ENCODE results near the gene PRKCE. TPM values are rescaled to one million over a fixed set of nuclear protein-coding genes. Genes with fewer than 3 reads are reported as not detected.

Gene PRKCE
- total RNA-seq, 3 donors from 2014 or later (not counting 1 experiment from before 2014, with no cell fraction given): 35.2 to 42.1 (median 38.6) TPM

DNA sequence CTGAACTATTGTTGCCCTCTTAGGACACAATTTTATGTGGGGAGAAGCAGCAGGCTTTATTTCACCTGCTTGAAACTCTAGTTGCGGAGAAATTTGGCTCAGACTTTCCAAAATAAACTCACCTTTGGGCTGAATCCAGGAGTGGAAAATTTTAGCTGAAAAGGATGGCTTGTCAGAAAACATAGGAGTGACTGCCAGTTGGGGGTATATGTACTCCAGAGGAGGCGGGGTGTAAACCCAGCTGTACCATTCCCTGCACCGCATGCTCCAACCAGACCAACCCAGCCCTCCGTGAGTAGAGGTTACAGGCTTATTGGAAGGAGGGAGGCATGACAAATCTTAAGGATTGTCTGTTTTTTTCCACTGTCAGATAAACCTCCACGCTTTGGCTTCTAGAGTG is 53.8 kb downstream of the PRKCE start:
- Histone ChIP-seq H3K4me3 (ENCODE audit: low read length) (no peak overlapping the region), H3K4me1 (ENCODE audit: control insufficient read depth, insufficient read depth, low read length) (peaks cover 6% of the 10 kb centered on the region), H3K36me3 (ENCODE audit: control insufficient read depth, insufficient read depth, low read length) (no peaks in the 10 kb centered on the region), H3K9me3 (ENCODE audit: control insufficient read depth, insufficient read depth, low read length) (no peaks in the 10 kb centered on the region), H3K27me3 (ENCODE audit: control insufficient read depth, insufficient read depth, low read length) (no peaks in the 10 kb centered on the region), H3K27ac (ENCODE audit: low read length) (no peak overlapping the region)
- DNase-seq (no peak), ATAC-seq (no peak)
- TF ChIP-seq, protein P1, sequence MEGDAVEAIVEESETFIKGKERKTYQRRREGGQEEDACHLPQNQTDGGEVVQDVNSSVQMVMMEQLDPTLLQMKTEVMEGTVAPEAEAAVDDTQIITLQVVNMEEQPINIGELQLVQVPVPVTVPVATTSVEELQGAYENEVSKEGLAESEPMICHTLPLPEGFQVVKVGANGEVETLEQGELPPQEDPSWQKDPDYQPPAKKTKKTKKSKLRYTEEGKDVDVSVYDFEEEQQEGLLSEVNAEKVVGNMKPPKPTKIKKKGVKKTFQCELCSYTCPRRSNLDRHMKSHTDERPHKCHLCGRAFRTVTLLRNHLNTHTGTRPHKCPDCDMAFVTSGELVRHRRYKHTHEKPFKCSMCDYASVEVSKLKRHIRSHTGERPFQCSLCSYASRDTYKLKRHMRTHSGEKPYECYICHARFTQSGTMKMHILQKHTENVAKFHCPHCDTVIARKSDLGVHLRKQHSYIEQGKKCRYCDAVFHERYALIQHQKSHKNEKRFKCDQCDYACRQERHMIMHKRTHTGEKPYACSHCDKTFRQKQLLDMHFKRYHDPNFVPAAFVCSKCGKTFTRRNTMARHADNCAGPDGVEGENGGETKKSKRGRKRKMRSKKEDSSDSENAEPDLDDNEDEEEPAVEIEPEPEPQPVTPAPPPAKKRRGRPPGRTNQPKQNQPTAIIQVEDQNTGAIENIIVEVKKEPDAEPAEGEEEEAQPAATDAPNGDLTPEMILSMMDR (IDR thresholded peaks at IDR 0.05): no peak
- H3K27ac Mint-ChIP-seq: no peak overlapping the region
- H3K4me1 Mint-ChIP-seq: peaks cover 7 to 12% of the 10 kb centered on the region in 2 donors
- intact Hi-C loops (cut with micrococcal nuclease): no loop called here
- WGBS (ENCODE audit: insufficient coverage): 100% methylated on average over 2 of the region's 5 CpGs
- no peaks in the 10 kb centered on the region for H3K9me3 Mint-ChIP-seq
- no peak overlapping the region for H3K4me3 Mint-ChIP-seq
- H3K27me3 Mint-ChIP-seq (ENCODE audit: low read depth in 2 of 2): no peaks in the 10 kb centered on the region
- H3K36me3 Mint-ChIP-seq: no peaks in the 10 kb centered on the region

- no peaks in the 10 kb centered on the region for H3K9me3 Mint-ChIP-seq
- no peaks in the 10 kb centered on the region for H3K36me3 ChIP-seq (ENCODE audit: control insufficient read depth, insufficient read depth, low read length)
- H3K27ac ChIP-seq (ENCODE audit: low read length): no peak overlapping the region
- H3K27me3 ChIP-seq (ENCODE audit: control insufficient read depth, insufficient read depth, low read length): no peaks in the 10 kb centered on the region
- no peaks in the 10 kb centered on the region for H3K4me1 ChIP-seq (ENCODE audit: control insufficient read depth, insufficient read depth, low read length)
- ATAC-seq (no peak), DNase-seq (no peak)
- no peak overlapping the region for H3K27ac Mint-ChIP-seq
- H3K4me1 Mint-ChIP-seq: peaks cover 0 to 6% of the 10 kb centered on the region in 2 donors
- TF ChIP-seq, protein P1 (IDR thresholded peaks at IDR 0.05): no peak
- H3K9me3 ChIP-seq (ENCODE audit: control insufficient read depth, insufficient read depth, low read length): no peaks in the 10 kb centered on the region
- H3K4me3 ChIP-seq (ENCODE audit: low read length): no peak overlapping the region
- intact Hi-C loops (cut with micrococcal nuclease): no loop called here
- no peaks in the 10 kb centered on the region for H3K27me3 Mint-ChIP-seq (ENCODE audit: low read depth in 2 of 2)
- no peak overlapping the region for H3K4me3 Mint-ChIP-seq
- H3K36me3 Mint-ChIP-seq: no peaks in the 10 kb centered on the region
Observed at GRCh38 chr2:45706033-45706432, 54.6 kb downstream of the PRKCE start.

DNA sequence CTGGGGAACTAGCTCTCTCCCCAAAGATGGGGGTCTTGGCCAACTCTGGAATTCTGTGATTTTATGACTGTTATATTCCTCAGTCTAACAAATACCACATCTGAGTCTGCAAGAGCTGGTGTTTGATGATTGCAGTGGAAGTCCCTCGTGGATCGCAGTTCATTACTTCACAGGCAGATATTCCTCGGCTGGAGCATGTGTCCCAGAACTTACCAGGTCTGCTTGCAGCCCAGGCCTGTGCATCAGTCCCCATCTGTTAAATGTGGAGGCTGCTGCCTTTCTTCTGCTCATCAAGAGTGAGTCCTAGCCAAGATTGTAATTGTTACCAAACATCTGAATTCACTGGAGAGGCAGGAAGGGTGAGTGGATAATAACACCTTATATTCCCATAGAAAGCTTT is 55.5 kb downstream of the PRKCE start:
- H3K27ac Mint-ChIP-seq: no peak overlapping the region
- no peaks in the 10 kb centered on the region for H3K27me3 ChIP-seq (ENCODE audit: control insufficient read depth, insufficient read depth, low read length)
- H3K4me1 Mint-ChIP-seq: peaks cover 0 to 6% of the 10 kb centered on the region in 2 donors
- no peaks in the 10 kb centered on the region for H3K9me3 Mint-ChIP-seq
- H3K4me1 ChIP-seq (ENCODE audit: control insufficient read depth, insufficient read depth, low read length): no peaks in the 10 kb centered on the region
- TF ChIP-seq, protein P1 (IDR thresholded peaks at IDR 0.05): no peak
- H3K36me3 ChIP-seq (ENCODE audit: control insufficient read depth, insufficient read depth, low read length): no peaks in the 10 kb centered on the region
- DNase-seq: no peak
- no peaks in the 10 kb centered on the region for H3K27me3 Mint-ChIP-seq (ENCODE audit: low read depth in 2 of 2)
- intact Hi-C loops (cut with micrococcal nuclease): no loop called here
- no peak overlapping the region for H3K4me3 Mint-ChIP-seq
- 93% methylated on average over 3 of the region's 3 CpGs for WGBS (ENCODE audit: insufficient coverage)
- H3K4me3 ChIP-seq (ENCODE audit: low read length): no peak overlapping the region
- H3K36me3 Mint-ChIP-seq: no peaks in the 10 kb centered on the region
- H3K27ac ChIP-seq (ENCODE audit: low read length): no peak overlapping the region
- ATAC-seq: no peak
- no peaks in the 10 kb centered on the region for H3K9me3 ChIP-seq (ENCODE audit: control insufficient read depth, insufficient read depth, low read length)

DNA sequence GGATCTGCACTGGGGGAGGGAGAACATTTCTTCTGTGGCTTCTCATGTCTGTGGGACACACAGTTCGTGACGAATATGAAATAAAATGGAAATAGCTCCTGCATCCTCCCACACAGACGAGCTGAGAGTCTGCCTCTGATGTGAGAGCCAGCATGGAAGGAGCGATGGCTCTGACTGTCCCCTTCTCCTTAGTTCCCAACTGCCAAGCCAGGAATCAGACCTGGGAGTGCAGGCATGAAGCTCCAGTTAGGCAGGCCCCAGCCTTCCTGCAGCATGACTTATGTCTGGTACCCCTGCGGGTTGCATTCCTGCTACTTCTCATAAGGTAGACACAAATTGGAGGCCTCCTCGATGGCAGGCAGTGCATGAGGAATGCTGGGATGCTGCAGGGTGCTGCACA is 56.2 kb downstream of the PRKCE start:
- TF ChIP-seq, protein P1 (IDR thresholded peaks at IDR 0.05): no peak
- intact Hi-C loops (cut with micrococcal nuclease): no loop called here
- H3K4me3 Mint-ChIP-seq: no peak overlapping the region
- H3K9me3 Mint-ChIP-seq: no peaks in the 10 kb centered on the region
- H3K9me3 ChIP-seq (ENCODE audit: control insufficient read depth, insufficient read depth, low read length): no peaks in the 10 kb centered on the region
- H3K27me3 Mint-ChIP-seq (ENCODE audit: low read depth in 2 of 2): no peaks in the 10 kb centered on the region
- 93% methylated on average over 6 of the region's 6 CpGs for WGBS (ENCODE audit: insufficient coverage)
- peaks cover 0 to 9% of the 10 kb centered on the region in 2 donors for H3K4me1 Mint-ChIP-seq
- no peak overlapping the region for H3K4me3 ChIP-seq (ENCODE audit: low read length)
- H3K27me3 ChIP-seq (ENCODE audit: control insufficient read depth, insufficient read depth, low read length): no peaks in the 10 kb centered on the region
- no peak overlapping the region for H3K27ac ChIP-seq (ENCODE audit: low read length)
- DNase-seq (no peak), ATAC-seq (no peak)
- no peaks in the 10 kb centered on the region for H3K36me3 Mint-ChIP-seq
- H3K4me1 ChIP-seq (ENCODE audit: control insufficient read depth, insufficient read depth, low read length): no peaks in the 10 kb centered on the region
- H3K36me3 ChIP-seq (ENCODE audit: control insufficient read depth, insufficient read depth, low read length): no peaks in the 10 kb centered on the region
- no peak overlapping the region for H3K27ac Mint-ChIP-seq
